Smooth muscle cell (in vitro differentiated cells): ENCODE data around the gene NEO1. TPM values are rescaled to one million over a fixed set of nuclear protein-coding genes. Genes with fewer than 3 reads are reported as not detected.
"Not testable (repeated sequence)": the region's sequence is repeated elsewhere in the genome, so short reads cannot be mapped to it uniquely, and the experiment has no call there.

Source experiments
- DNase-seq: peaks from one replicate; lab custom pipeline; 2025; ENCODE audit not compliant: unreplicated experiment; lab: John Stamatoyannopoulos, UW
- H2AFZ ChIP-seq: fragments of 200-600 bp; sonication (generic); 2 replicates; pipeline ENCODE4 v1.6.0; 2016; ENCODE audit warnings: antibody characterized with exemption, low read depth, mild to moderate bottlenecking
- H3F3A ChIP-seq: fragments of 200-600 bp; sonication (generic); 2 replicates; pipeline ENCODE4 v1.6.0; 2017; ENCODE audit warnings: antibody characterized with exemption, low read depth
- H3K27ac ChIP-seq: fragments of 200-600 bp; sonication (generic); 2 replicates; pipeline ENCODE4 v1.5.1; 2016; ENCODE audit warnings: low read depth, mild to moderate bottlenecking
- H3K27me3 ChIP-seq: fragments of 200-600 bp; sonication (generic); 2 replicates; pipeline ENCODE4 v1.6.1; 2016; ENCODE audit warnings: low read depth, mild to moderate bottlenecking
- H3K36me3 ChIP-seq: fragments of 200-600 bp; sonication (generic); 2 replicates; pipeline ENCODE4 v1.5.1; 2016; ENCODE audit warnings: low read depth
- H3K4me1 ChIP-seq: fragments of 200-600 bp; sonication (generic); 2 replicates; pipeline ENCODE4 v1.5.1; 2016; ENCODE audit warnings: low read depth
- H3K4me2 ChIP-seq: fragments of 200-600 bp; sonication (generic); 2 replicates; pipeline ENCODE4 v1.6.0; 2016; ENCODE audit warnings: mild to moderate bottlenecking
- H3K4me3 ChIP-seq: fragments of 200-600 bp; sonication (generic); 2 replicates; pipeline ENCODE4 v1.5.1; 2016; ENCODE audit warnings: mild to moderate bottlenecking
- H3K79me2 ChIP-seq: fragments of 200-600 bp; sonication (generic); 2 replicates; pipeline ENCODE4 v1.6.0; 2016; ENCODE audit warnings: low read depth, mild to moderate bottlenecking
- H3K9ac ChIP-seq: fragments of 200-600 bp; sonication (generic); 2 replicates; pipeline ENCODE4 v1.6.0; 2016; ENCODE audit warnings: low read depth
- H3K9me3 ChIP-seq: fragments of 200-600 bp; sonication (generic); replicated peaks from 2 replicates; pipeline ENCODE4 v1.5.1; 2016; ENCODE audit warnings: low read depth
- H4K20me1 ChIP-seq: fragments of 200-600 bp; sonication (generic); 2 replicates; pipeline ENCODE4 v1.6.0; 2016; ENCODE audit warnings: low read depth
- WGBS: methylation state at CpG from one replicate; pipeline ENCODE4 v1.1.7; 2016; ENCODE audit warnings: low lambda C conversion rate; 5-methylcytosine and 5-hydroxymethylcytosine counted together
- polyA plus RNA-seq: library from polyadenylated mRNA; unstranded; fragments of >200 nt; fragmentation: Nextera tagmentation; extraction: Ambion mirVana; gene quantifications from 2 replicates; pipeline ENCODE4 v1.2.1, GENCODE V29; 2016
- total RNA-seq: library from RNA; depleted of rRNA; stranded (reverse); fragments of >200 nt; gene quantifications from 2 replicates; pipeline ENCODE4 v1.2.3, GENCODE V29; 2014
- TF ChIP-seq, protein P1 (sequence below): fragments of 200-600 bp; sonication (generic); IDR thresholded peaks from 2 replicates; pipeline ENCODE4 v1.5.1; 2017; ENCODE audit warnings: borderline replicate concordance, mild to moderate bottlenecking, antibody characterized with exemption; ENCODE audit not compliant: insufficient read depth, poor library complexity, severe bottlenecking

NEO1 gene
- total and polyA plus RNA-seq, 2 experiments from 2014 or later: 4.9 to 21.8 TPM

DNA sequence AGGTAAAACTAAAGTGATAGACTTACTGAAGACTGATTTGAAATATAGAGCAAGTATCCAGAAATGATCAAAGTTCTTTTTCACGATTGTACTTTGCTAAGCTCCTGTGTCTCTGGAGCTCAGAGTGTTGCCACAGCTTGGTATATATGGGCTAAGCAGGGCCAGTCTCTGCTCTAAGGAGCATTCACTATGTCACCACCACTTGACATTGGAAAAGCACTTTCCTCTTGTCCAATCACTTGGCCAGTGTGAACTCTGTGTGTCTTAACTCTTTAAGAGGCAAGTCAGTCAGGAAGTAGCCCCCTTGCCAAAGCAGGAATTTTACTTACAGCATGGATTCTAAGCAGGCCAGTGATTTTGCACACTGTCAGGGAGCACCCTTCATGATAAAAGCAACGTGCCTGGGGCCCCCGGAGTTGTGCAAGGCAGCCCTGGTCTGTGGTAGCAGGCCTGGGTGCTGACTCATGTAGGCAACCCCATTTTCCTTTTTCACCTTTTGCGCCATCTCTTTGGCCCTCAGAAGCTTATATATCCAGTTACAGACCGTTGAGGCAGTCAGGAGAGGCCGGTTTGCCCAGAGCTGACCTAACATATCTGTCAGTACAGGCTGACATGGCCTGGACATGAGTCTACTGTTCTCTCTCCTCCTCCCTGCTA, 243.5 kb downstream of the NEO1 start:
- TF ChIP-seq, protein P1, sequence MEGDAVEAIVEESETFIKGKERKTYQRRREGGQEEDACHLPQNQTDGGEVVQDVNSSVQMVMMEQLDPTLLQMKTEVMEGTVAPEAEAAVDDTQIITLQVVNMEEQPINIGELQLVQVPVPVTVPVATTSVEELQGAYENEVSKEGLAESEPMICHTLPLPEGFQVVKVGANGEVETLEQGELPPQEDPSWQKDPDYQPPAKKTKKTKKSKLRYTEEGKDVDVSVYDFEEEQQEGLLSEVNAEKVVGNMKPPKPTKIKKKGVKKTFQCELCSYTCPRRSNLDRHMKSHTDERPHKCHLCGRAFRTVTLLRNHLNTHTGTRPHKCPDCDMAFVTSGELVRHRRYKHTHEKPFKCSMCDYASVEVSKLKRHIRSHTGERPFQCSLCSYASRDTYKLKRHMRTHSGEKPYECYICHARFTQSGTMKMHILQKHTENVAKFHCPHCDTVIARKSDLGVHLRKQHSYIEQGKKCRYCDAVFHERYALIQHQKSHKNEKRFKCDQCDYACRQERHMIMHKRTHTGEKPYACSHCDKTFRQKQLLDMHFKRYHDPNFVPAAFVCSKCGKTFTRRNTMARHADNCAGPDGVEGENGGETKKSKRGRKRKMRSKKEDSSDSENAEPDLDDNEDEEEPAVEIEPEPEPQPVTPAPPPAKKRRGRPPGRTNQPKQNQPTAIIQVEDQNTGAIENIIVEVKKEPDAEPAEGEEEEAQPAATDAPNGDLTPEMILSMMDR: no peak
- Histone ChIP-seq H3K27ac (no peak overlapping the region), H2AFZ (no peak overlapping the region), H3K36me3 (no peaks in the 10 kb centered on the region), H3K79me2 (no peaks in the 10 kb centered on the region), H3K4me3 (no peak overlapping the region), H3K27me3 (no peaks in the 10 kb centered on the region), H3F3A (no peaks in the 10 kb centered on the region), H3K9ac (no peak overlapping the region), H3K4me2 (peak overlapping the region; percentile 2), H3K4me1 (no peaks in the 10 kb centered on the region), H4K20me1 (no peaks in the 10 kb centered on the region), H3K9me3 (no peaks in the 10 kb centered on the region)
- 44% methylated on average over 6 of the region's 6 CpGs for WGBS
- DNase-seq: no peak

DNA sequence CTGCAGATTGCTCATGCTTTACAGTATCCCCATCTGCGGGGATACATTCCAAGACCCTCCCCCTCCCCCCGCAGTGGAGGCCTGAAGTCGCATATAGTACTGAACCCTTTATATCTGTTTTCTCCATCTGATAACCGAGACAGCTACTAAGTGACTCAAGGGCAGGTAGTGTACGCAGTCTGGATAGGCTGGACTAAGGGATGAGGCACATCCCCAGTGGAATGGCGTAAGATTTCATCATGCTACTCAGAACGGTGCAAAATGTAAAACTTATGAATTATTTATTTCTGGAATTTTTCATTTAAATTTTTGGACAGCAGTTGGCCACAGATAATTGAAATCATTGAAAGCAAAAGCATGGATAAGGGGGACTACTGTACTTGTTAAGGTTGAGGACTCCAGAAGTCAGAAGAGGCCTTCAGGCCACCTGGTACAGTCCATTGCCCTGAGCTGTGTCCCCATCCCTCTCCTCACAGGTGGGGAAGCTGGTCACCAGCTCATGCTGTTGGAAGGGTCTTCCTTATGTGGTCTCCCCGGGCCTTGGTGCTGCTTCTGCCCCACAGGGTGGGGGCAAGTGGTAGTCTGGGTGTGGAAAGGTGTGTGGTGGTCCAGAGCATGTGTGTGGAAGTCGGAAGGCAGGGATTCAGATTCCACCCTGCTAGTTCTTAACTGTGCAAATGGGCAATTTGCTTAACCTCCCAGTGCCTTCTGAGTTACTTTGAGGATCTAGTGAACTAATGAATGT, 244.5 kb downstream of the NEO1 start:
- Histone ChIP-seq H3F3A (no peaks in the 10 kb centered on the region), H3K9me3 (no peaks in the 10 kb centered on the region), H3K36me3 (no peaks in the 10 kb centered on the region), H3K9ac (no peak overlapping the region), H4K20me1 (no peaks in the 10 kb centered on the region), H3K4me2 (no peak overlapping the region), H3K27me3 (no peaks in the 10 kb centered on the region), H3K4me3 (no peak overlapping the region), H2AFZ (no peak overlapping the region), H3K79me2 (no peaks in the 10 kb centered on the region), H3K4me1 (no peaks in the 10 kb centered on the region), H3K27ac (no peak overlapping the region)
- DNase-seq: no peak
- 79% methylated on average over 9 of the region's 9 CpGs for WGBS
- TF ChIP-seq, protein P1: no peak

DNA sequence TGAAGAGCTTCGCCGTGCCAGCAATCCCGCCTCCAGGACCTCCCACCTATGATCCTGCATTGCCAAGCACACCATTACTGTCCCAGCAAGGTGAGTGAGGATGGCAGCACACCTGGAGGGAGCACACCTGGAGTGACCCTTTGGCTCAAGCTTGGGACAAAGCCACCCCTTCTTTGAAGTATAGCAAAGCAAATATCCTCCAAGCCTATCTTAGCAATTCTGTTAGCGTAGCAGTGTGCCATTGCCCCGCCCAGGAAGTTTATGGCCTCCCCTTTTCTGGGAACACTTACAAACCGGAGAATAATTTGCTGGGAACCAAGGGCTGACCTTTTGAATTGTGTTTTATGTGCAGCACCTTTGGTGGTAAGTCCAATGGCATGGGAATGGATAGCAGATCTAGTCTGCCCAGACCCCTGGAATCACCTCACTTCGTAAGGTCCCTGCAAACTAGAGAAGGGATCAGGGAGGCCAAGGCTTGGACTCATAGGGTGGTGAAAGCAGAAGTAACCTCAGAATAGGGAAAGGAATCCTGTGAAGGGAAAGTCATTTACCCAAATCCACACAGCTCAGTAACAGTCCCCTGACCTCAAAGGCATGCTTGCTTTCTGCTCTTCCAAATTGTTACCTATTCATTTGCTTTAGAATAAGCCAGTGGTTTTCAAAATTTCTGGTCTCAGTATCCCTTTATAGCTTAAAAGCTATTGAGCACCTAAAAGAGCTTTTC, 246.4 kb downstream of the NEO1 start:
- Histone ChIP-seq H3F3A (no peaks in the 10 kb centered on the region), H4K20me1 (no peaks in the 10 kb centered on the region), H3K27me3 (no peaks in the 10 kb centered on the region), H3K4me1 (no peaks in the 10 kb centered on the region), H3K9me3 (no peaks in the 10 kb centered on the region), H3K4me2 (no peak overlapping the region), H3K36me3 (no peaks in the 10 kb centered on the region), H3K79me2 (no peaks in the 10 kb centered on the region), H3K9ac (no peak overlapping the region), H3K4me3 (no peak overlapping the region), H2AFZ (no peak overlapping the region), H3K27ac (no peak overlapping the region)
- DNase-seq: no peak
- TF ChIP-seq, protein P1: no peak
- 98% methylated on average over 7 of the region's 7 CpGs for WGBS

DNA sequence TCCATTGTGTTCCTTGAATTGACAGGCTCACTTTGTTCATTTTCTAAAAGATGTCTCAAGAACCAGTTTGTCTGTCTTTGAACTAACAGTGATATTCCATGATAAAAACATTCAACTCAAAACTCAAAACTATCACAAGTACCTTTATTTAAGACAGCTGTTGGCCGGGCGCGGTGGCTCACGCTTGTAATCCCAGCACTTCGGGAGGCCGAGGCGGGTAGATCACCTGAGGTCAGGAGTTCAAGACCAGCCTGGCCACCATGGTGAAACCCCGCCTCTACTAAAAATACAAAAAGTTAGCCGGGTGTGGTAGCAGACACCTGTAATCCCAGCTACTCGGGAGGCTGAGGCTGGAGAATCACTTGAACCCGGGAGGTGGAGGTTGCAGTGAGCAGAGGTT, 248.0 kb downstream of the NEO1 start:
- 78% methylated on average over 11 of the region's 11 CpGs for WGBS
- not testable (repeated sequence) for DNase-seq, H3F3A ChIP-seq, H3K36me3 ChIP-seq, H4K20me1 ChIP-seq, H3K4me1 ChIP-seq, H3K27ac ChIP-seq, H3K4me2 ChIP-seq, H3K79me2 ChIP-seq, H3K9ac ChIP-seq, H3K27me3 ChIP-seq, H2AFZ ChIP-seq, H3K4me3 ChIP-seq, H3K9me3 ChIP-seq
